OCI-LY3 (cell line): ENCODE measurements around the gene SAA1.

Experiments
- CTCF ChIP-seq: fragments of 200-600, 300-600 bp; sonication (generic); IDR thresholded peaks from 2 replicates; pipeline ENCODE4 v1.5.1; 2014; ENCODE audit warnings: antibody characterized with exemption, low read length, low read depth
- EZH2phosphoT487 ChIP-seq: fragments of 200-600 bp; shearing (Covaris generic); IDR thresholded peaks from 2 replicates; pipeline ENCODE4 v1.6.1; 2018; ENCODE audit warnings: antibody characterized with exemption, mixed run types, low read depth

- TF ChIP-seq CTCF, result no peak
- no peak for TF ChIP-seq EZH2phosphoT487
Measured at GRCh38 chr11:18317551-18317950, 51.5 kb downstream of the SAA1 start.
